ENCODE results near the gene PLCB4. TPM values are rescaled to one million over a fixed set of nuclear protein-coding genes. Genes with fewer than 3 reads are reported as not detected.

The PLCB4 gene
- total RNA-seq, 1 experiment from 2014 or later: 10.1 TPM

- no peak overlapping the region for H3K23ac ChIP-seq (ENCODE audit: insufficient read length, low read depth, low read length)
These were observed 294.8 kb downstream of the PLCB4 start for GRCh38 chr20:9363673-9364072.

More at GRCh38 chr20:9363673-9364072, 294.8 kb downstream of the PLCB4 start:
- Histone ChIP-seq H3K23me2 (ENCODE audit: insufficient read length, low read depth, low read length, poor library complexity, severe bottlenecking) (no peaks in the 10 kb centered on the region), H4K91ac (ENCODE audit: insufficient read length, low read depth, low read length) (no peak overlapping the region), H3K4ac (ENCODE audit: low read depth, low read length) (no peak overlapping the region), H3K56ac (ENCODE audit: insufficient read length, low read depth, low read length) (no peak overlapping the region), H3K18ac (ENCODE audit: insufficient read length, low read depth, low read length) (no peak overlapping the region), H3K4me2 (ENCODE audit: insufficient read depth, insufficient read length, low read length) (no peak overlapping the region), H2BK120ac (ENCODE audit: low read depth, low read length, poor library complexity, severe bottlenecking) (no peak overlapping the region), H3K14ac (ENCODE audit: insufficient read depth, low read length) (no peak overlapping the region), H3K9ac (ENCODE audit: extremely low read depth, insufficient read length, low read length) (no peak overlapping the region), H3K79me1 (ENCODE audit: insufficient read depth, low read depth, low read length, poor library complexity, severe bottlenecking) (no peaks in the 10 kb centered on the region), H2AK5ac (ENCODE audit: insufficient read length, low read length) (no peak overlapping the region), H3K4me1 (ENCODE audit: insufficient read depth, low read length) (no peaks in the 10 kb centered on the region), H2AFZ (ENCODE audit: low read length) (no peak overlapping the region), H4K8ac (replicated peaks; ENCODE audit: insufficient read length, low read depth, low read length) (no peak overlapping the region), H2BK5ac (ENCODE audit: insufficient read length, low read length) (no peak overlapping the region), H2BK12ac (ENCODE audit: insufficient read length, low read depth, low read length) (no peak overlapping the region), H3T11ph (ENCODE audit: low read length) (no peak overlapping the region), H4K20me1 (ENCODE audit: control insufficient read depth, insufficient read depth, insufficient read length) (no peaks in the 10 kb centered on the region), H3K9me3 (ENCODE audit: control insufficient read depth, low read depth, low read length) (no peaks in the 10 kb centered on the region), H4K5ac (ENCODE audit: insufficient read length, low read depth, low read length) (no peak overlapping the region), H2BK20ac (ENCODE audit: low read depth, low read length, poor library complexity, severe bottlenecking) (no peak overlapping the region), H3K27me3 (ENCODE audit: insufficient read depth, low read length) (no peaks in the 10 kb centered on the region), H3K79me2 (ENCODE audit: insufficient read depth, low read length) (no peaks in the 10 kb centered on the region), H3K27ac (ENCODE audit: insufficient read length, low read depth, low read length) (no peak overlapping the region), H2BK15ac (ENCODE audit: low read depth, low read length) (no peak overlapping the region)
- H3K27ac Mint-ChIP-seq: no peak overlapping the region
- no peaks in the 10 kb centered on the region for H3K27me3 Mint-ChIP-seq (ENCODE audit: low read depth)
- no peak for TF ChIP-seq CTCF (conservative IDR thresholded peaks at IDR 0.05)
- no peaks in the 10 kb centered on the region for H3K9me3 Mint-ChIP-seq
- peaks cover 0 to 5% of the 10 kb centered on the region in 2 experiments; a peak in 1 of 4 replicates for H3K4me1 Mint-ChIP-seq
- DNase-seq: no peak
- WGBS (ENCODE audit: extremely low coverage, insufficient read length, low lambda C conversion rate): no CpG with 5 or more reads among the region's 2 CpGs
- peaks cover 0 to 11% (median 0%) of the 10 kb centered on the region in 3 experiments; a peak in 3 of 7 replicates for H3K36me3 Mint-ChIP-seq (ENCODE audit: insufficient read depth in 1 of 3, low read depth in 3 of 3)
- no peak overlapping the region for H3K4me3 Mint-ChIP-seq
